IPS DF 4.7 (cell line): ENCODE measurements around the gene NLRP3.
"Not testable (repeated sequence)": the region's sequence is repeated elsewhere in the genome, so short reads cannot be mapped to it uniquely, and the experiment has no call there.

ENCODE experiments used
- DNase-seq: peaks from one replicate; pipeline ENCODE4 v3.0.0-alpha.2; 2013; ENCODE audit warnings: low spot score; ENCODE audit errors: extremely low read depth

The NLRP3 gene

DNA sequence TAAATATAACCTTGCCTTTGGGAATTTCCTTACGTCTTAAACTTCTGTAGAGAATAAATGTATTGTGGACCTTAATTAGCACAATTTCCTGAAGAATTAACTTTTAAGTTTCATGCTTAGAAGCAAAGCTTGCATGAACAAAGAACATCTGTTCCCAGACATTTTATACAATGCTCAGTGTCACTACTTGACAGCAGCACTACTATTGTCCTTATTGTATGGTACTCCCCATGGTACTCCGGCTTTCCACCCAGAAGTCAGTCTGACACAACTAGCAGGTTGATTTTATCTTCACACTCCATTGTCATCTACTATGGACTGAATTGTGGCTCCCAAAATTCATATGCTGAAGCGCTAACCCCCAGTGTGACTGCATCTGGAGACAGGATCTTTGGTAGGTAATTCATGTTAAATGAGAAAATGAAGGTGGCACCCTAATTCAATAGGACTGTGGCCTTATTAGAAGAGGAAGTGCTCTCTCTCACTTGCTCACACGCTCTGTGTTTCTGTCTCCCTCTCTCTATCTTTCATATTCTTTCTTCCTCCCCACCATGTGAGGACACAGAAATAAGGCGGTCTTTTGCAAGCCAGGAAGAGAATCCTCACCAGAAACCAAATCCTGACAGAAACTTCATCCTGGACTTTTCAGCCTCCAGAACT, 52.6 kb downstream of the NLRP3 start:
- DNase-seq: no peak

DNA sequence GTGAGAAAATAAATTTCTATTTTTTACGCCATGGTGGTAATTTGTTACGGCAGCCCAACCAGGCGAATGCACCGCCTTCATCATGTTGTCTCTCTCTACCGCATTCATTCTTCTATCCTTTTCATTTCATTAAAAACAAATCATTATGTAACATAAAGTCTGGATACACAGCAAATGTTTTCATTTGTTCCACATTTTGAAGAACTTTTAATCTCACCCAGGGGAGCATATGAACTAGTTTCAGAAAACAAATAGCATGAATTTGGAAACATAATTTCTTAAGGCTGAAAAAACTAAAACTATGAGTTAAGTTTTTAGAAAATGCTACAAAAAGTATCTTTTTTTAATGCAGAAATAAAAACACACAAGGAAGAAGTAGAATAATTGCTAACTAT, 53.2 kb downstream of the NLRP3 start:
- no peak for DNase-seq

DNA sequence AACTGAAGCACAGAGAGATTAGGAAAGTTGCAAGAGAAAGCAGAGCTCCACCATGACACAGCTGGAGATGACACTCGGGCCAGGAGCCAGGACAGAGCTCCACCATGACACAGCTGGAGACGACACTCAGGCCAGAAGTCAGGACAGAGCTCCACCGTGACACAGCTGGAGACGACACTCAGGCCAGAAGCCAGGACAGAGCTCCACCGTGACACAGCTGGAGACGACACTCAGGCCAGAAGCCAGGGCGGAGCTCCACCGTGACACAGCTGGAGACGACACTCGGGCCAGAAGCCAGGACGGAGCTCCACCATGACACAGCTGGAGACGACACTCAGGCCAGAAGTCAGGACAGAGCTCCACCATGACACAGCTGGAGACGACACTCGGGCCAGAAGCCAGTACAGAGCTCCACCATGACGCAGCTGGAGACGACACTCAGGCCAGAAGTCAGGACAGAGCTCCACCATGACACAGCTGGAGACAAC, 55.0 kb downstream of the NLRP3 start:
- DNase-seq: not testable (repeated sequence)

DNA sequence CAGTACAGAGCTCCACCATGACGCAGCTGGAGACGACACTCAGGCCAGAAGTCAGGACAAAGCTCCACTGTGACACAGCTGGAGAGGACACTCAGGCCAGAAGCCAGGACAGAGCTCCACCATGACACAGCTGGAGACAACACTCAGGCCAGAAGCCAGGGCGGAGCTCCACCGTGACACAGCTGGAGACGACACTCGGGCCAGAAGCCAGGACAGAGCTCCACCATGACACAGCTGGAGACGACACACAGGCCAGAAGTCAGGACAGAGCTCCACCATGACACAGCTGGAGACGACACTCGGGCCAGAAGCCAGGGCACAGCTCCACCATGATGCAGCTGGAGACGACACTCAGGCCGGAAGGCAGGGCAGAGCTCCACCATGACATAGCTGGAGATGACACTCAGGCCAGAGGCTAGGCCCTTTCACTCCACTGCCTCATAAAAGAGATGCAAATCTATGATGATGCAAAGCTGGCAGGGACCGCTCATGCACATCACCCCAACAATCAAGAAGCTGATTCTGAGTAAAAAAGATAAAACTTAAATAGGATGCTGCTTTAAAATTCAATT, 55.6 kb downstream of the NLRP3 start:
- DNase-seq: no peak

DNA sequence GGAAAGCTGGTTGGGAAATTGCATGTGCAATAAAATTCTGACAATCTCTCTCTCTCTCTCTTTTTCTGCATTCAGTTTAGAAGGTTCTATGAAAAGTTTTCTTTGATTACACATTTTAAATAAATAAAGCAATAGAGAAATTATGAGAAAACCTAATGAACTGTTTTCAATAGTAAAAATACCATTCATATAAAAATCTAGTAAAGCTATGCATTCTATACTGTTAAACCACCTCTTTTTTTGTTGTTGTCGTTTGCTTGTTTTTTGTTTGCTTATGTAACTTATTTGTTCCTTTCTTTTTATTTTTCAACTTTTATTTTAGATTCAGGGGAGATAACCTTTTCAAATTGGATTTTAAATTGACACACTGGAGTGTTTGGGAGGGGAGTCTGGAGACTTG, 56.1 kb downstream of the NLRP3 start:
- no peak for DNase-seq

DNA sequence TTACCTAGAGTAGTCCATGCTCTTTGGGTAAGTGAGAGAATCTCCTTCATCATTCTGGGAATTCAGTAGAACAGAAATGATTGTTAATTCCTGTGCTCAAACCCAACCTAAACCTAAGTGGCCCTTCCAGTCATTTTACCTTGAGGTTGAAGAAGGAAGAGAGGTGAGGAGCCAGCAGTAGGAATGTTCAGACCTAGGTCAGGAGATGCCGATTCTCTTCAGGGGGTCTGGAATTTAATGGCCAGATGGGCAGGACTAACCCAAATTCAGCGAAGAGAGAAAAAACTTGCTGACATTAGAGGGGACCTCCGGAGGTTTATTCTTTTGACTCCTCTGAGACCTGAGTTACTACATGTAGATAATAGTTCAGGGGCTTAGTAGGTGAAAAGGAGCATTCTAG, 58.4 kb downstream of the NLRP3 start:
- DNase-seq: no peak

DNA sequence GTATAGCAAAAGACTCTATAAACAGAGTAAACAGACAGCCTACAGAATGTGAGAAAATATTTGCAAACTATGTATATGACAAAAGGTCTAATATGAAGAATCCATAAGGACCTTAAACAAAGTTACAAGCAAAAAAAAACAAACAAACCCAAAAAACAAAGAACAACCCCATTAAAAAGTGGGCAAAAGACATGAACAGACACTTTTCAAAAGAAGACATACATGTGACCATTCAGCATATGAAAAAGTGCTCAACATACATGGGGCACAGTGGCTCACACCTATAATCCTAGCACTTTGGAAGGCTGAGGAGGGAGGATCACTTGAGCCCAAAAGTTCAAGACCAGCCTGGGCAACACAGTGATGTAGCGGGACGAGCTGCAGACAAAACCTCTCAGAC, 59.8 kb downstream of the NLRP3 start:
- no peak for DNase-seq

DNA sequence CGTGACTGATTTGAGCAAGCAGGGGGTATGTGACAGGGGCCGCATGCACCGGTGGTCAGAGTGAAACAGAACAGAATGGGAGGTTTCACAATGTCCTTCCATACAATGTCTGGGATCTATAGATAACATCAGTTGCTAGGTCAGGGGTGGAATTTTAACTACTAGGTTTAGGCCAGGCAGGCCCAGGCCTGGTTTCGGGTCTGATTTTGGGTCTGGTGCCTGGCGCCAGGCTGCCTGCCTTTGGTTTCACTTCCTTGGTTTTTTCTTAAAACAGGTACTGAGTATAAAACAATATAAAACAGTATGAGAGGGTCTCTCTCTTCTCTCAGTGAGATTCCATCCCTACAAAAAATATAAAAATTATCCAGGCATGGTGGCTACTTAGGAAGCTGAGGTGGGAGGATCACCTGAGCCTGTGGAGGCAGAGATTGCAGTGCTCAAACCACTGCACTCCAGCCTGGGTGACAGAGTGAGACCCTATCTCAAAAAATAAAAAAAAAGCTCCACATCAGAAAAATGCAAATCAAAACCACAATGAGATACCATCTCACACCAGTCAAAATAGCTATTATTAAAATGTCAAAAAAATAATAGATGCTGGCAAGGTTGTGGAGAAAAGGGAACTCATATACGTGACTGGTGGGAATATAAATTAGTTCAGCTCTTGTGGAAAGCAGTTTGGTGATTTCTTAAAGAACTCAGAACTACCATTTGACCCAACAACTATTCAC, 60.5 kb downstream of the NLRP3 start:
- DNase-seq: not testable (repeated sequence)

DNA sequence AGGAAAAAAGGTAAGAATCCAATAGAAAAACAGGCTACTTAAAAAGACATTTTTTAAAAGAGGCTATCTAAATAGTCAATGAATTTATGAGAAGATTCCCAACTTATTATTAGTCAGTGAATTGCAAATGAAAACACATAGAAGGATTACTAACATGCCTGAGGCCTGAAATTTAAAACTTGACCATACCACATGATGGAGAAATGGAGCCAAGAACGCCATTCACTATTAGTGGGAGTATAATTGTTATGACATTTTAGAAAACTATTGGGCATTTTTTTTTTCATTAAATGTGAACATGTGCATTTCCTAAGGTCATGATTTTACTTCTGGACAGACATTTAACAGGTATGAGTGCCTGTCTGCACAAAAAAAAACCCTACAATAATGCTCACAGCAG, 66.8 kb downstream of the NLRP3 start:
- DNase-seq: no peak

DNA sequence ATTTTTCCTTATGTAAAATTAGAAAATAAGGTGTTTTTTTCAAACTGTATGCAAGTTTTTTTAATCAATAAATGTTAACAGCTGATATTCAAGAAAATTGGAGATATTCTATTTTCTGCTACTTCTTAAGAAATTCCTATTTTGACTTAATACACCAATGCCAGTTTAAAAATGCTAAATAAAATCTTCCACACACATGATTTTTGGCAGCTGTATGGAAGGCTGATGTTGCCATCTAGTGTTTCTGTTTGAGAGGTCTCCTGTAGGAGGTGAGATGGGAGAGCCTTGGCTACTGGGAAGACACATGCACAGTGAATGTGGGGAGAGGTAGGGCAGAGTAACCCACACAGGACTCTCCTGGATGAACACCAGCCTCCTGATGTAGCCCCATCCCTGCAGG, 71.1 kb downstream of the NLRP3 start:
- DNase-seq: peak; percentile 41

DNA sequence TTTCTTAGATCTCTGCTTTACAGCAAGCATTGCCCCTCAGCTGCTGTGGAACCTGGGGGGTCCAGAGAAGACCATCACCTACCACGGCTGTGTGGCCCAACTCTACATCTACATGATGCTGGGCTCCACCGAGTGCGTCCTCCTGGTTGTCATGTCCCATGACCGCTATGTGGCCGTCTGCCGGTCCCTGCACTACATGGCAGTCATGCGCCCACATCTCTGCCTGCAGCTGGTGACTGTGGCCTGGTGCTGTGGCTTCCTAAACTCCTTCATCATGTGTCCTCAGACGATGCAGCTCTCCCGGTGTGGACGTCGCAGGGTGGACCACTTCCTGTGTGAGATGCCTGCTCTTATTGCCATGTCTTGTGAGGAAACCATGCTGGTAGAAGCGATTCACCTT, 75.4 kb downstream of the NLRP3 start:
- DNase-seq: no peak

DNA sequence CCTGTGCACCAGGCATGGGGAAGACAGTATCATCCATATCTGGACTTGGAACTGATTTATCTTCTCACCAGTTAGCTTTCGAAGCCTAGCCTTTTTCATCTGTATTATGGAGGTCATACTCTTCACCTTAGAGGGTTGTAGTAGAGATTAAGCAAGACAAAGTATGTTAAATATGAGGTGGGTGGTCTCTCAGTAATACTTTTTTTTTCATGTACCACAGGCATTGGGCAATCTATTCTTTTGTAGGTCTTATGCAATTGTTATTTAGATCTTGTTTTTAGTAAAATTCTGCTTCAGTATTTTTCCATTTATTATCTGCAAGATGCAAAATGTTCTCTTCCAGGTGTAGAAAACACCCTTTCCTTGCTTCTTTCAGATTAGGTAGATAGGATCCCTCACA, 77.1 kb downstream of the NLRP3 start:
- no peak for DNase-seq

DNA sequence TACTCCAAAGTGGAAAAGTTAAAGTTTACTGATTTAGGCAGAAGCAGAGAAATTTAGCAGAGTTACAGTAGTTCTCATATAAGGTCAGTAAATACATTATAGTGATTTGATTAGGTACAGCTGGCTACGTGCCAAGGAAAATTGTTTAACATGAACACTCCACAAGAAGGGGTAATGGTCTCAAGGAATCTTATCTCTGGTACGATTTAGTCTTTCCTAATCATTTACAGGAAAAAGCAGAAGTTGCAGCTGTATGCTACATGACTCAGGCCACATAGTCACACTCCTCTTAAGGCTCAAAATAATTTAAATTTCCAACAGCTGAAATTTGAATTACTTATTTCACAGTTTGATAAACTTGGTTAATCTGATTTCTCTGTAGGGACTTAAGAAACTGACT, 78.8 kb downstream of the NLRP3 start:
- no peak for DNase-seq

DNA sequence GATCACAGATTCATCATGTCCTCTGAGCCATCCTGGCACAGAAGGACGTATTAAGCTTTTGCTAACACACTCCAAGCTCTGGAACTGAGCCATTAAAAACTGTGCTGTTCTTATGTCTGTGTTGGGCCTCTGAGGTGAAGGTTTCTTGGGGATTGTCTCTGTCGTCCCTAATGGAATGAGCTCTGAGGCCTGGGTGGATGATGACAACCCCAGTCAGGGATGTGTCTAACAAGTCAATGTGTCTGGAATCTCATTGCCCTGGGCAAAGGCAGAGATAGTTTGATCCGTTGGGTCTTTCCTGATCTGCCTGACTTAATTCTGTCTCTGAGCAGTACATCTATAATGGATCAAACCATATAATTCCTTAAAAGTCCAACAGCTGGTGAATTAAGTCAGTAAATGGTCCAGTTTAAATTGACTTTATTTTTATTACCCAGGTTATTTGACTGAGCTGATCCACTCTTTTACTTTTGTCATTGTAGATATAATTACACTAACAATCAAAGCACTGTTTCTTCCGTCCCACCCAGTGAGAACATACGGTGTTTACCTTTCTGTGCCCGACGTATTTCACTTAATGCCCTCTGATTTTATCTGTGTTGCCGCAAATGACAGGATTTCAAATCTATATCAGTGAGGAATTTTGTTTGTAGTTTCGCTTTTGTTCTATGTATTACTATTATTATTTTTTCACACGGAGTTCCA, 80.8 kb downstream of the NLRP3 start:
- no peak for DNase-seq
